ENCODE data around the gene OTX2. TPM values are rescaled to one million over a fixed set of nuclear protein-coding genes. Genes with fewer than 3 reads are reported as not detected.

OTX2 gene
- polyA plus RNA-seq, 1 of the 3 experiments (the other 2 are of a cell fraction), result not detected

DNA sequence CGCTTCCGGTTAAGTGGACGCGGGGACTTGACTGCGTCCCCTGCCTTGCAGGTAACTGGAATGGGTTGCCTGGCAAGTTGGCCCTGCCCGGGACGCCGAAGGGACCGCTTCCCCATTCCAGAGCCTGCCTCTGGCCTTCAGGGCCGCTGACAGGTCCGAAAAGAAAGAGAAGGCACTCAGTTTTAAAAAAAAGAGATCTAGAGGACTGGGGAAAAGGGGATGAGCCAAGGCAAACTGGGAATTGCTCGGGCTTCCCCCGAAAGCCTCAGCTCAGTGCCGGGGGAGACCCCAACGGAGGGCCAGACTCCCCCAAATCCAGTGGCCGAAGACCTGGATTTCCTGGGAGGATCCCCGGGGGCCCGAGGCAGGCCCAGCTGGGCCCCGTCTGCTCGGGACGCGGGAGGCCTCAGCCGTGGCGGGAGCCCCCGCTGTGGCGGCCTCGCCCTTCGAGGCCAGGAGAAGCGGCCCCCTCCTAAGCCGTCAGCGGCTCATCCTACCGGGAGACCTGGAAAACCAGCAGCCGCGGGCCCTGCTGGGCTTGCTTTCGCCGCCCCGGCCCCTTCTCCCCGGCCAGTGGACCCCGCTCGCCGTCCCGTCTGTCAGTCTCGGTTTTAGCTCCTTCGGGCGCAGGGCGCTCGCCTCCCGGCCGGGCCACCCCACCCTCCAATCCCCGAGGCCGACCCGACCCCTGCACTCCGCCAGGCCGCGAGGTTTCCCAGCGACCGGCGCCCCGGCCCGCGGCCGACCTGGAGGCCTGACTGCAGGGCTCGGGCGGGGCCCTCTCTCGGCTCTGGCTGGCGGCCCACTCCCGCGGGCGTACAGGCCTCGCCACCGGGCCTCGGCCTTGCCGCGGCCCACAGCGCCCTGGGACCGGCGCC lies 12.5 kb downstream of the OTX2 start:
- Histone ChIP-seq H3K9me2 (no peaks in the 10 kb centered on the region), H3K27me3 (ENCODE audit: insufficient read depth) (peaks cover 66% of the 10 kb centered on the region), H3K9ac (no peak overlapping the region), H3K4me1 (ENCODE audit: control insufficient read depth in 1 of 2, insufficient read depth in 2 of 2, low read depth in 1 of 2, low read length in 1 of 2) (no peaks in the 10 kb centered on the region), H3K27ac (ENCODE audit: low read depth in 2 of 2, low read length in 1 of 2) (no peak overlapping the region), H3K4me2 (0 out of 2 replicates have a peak overlapping the region, but pooled peaks have one; percentile 11), H3K36me3 (replicated peaks in 1 of 2; ENCODE audit: control insufficient read depth in 1 of 2, insufficient read depth in 2 of 2, low read length in 1 of 2) (no peaks in the 10 kb centered on the region), H4K20me1 (ENCODE audit: insufficient read depth) (no peaks in the 10 kb centered on the region), H3K9me3 (no peaks in the 10 kb centered on the region), H3K4me3 (ENCODE audit: low read depth in 2 of 2, low read length in 1 of 2) (no peak overlapping the region), H3K79me2 (ENCODE audit: insufficient read depth) (no peaks in the 10 kb centered on the region), H3F3A (replicated peaks; ENCODE audit: insufficient read depth) (no peaks in the 10 kb centered on the region), H2AFZ (ENCODE audit: low read depth) (no peak overlapping the region)
- no peak for TF ChIP-seq TCF12 (IDR thresholded peaks at IDR 0.05)
- TF ChIP-seq RCOR1 (IDR thresholded peaks at IDR 0.05; ENCODE audit: low read length), result no peak
- no peak for TF ChIP-seq REST (IDR thresholded peaks at IDR 0.05; ENCODE audit: low read depth, low read length)
- TF ChIP-seq EZH2phosphoT487 (IDR thresholded peaks at IDR 0.05; ENCODE audit: borderline replicate concordance, low read depth), result peak; percentile 34; the same call in 1 of the 2 replicates
- no peak for TF ChIP-seq YY1 (IDR thresholded peaks at IDR 0.05; ENCODE audit: low read depth)
- TF ChIP-seq, protein P1, sequence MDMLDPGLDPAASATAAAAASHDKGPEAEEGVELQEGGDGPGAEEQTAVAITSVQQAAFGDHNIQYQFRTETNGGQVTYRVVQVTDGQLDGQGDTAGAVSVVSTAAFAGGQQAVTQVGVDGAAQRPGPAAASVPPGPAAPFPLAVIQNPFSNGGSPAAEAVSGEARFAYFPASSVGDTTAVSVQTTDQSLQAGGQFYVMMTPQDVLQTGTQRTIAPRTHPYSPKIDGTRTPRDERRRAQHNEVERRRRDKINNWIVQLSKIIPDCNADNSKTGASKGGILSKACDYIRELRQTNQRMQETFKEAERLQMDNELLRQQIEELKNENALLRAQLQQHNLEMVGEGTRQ (IDR thresholded peaks at IDR 0.05; ENCODE audit: borderline replicate concordance, low read depth, low read length), result no peak
- no peak for TF ChIP-seq MEF2A (IDR thresholded peaks at IDR 0.05; ENCODE audit: borderline replicate concordance, low read depth)
- WGBS (ENCODE audit: low lambda C conversion rate), result 16% methylated on average over 18 of the region's 77 CpGs
- ChIA-PET POLR2A (no interaction called here), CTCF (no interaction called here)
- no peak for DNase-seq

DNA sequence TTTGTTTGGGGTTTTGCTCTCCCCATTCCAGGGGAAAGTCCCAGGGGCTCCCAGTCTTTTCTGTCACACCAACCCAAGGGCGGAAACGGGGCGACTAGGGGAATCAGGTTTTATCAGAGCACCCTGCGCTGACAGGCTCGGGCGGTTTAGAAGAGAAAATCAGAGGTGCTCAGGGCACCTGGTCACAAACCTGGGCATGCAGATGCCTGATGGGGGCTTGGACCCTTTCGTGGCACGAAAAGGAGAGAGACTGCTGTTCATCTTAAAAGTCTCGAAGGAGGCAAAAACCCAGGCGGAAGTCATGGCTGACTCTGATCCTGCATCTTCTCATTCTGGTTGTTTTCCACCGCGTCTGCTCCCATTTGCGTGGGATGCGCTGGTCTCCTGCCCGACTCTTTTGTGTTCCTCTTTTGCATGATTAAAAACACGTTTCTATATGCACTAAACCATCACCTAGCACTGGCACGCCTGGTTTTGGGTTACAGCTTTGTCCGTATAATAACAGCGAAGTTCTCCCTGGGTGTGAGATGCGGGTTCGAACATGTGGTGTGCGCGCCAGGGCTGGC lies 13.2 kb downstream of the OTX2 start:
- no peaks in the 10 kb centered on the region for H3K9me2 ChIP-seq
- no peaks in the 10 kb centered on the region for H3K36me3 ChIP-seq (replicated peaks in 1 of 2; ENCODE audit: control insufficient read depth in 1 of 2, insufficient read depth in 2 of 2, low read length in 1 of 2)
- no peak overlapping the region for H3K27ac ChIP-seq (ENCODE audit: low read depth in 2 of 2, low read length in 1 of 2)
- no peak overlapping the region for H2AFZ ChIP-seq (ENCODE audit: low read depth)
- H3K4me1 ChIP-seq (ENCODE audit: control insufficient read depth in 1 of 2, insufficient read depth in 2 of 2, low read depth in 1 of 2, low read length in 1 of 2), result no peaks in the 10 kb centered on the region
- WGBS (ENCODE audit: low lambda C conversion rate), result 7% methylated on average over 23 of the region's 23 CpGs
- H3K9ac ChIP-seq, result no peak overlapping the region
- DNase-seq, result no peak
- H3K27me3 ChIP-seq (ENCODE audit: insufficient read depth), result peaks cover 66% of the 10 kb centered on the region
- H4K20me1 ChIP-seq (ENCODE audit: insufficient read depth), result no peaks in the 10 kb centered on the region
- TF ChIP-seq REST (IDR thresholded peaks at IDR 0.05; ENCODE audit: low read depth, low read length), result no peak
- TF ChIP-seq CHD2 (IDR thresholded peaks at IDR 0.05; ENCODE audit: low read length, partially characterized antibody), result no peak
- no peak for TF ChIP-seq MXI1 (IDR thresholded peaks at IDR 0.05; ENCODE audit: low read depth, low read length)
- TF ChIP-seq MEF2A (IDR thresholded peaks at IDR 0.05; ENCODE audit: borderline replicate concordance, low read depth), result no peak
- no peak for TF ChIP-seq FOSL2 (IDR thresholded peaks at IDR 0.05; ENCODE audit: borderline replicate concordance, low read depth)
- peak; percentile 31; the same call in 1 of the 2 replicates for TF ChIP-seq EZH2phosphoT487 (IDR thresholded peaks at IDR 0.05; ENCODE audit: borderline replicate concordance, low read depth)
- no peak for TF ChIP-seq GATA2 (CRISPR knock-in tag; IDR thresholded peaks at IDR 0.05)
- TF ChIP-seq, protein P2, sequence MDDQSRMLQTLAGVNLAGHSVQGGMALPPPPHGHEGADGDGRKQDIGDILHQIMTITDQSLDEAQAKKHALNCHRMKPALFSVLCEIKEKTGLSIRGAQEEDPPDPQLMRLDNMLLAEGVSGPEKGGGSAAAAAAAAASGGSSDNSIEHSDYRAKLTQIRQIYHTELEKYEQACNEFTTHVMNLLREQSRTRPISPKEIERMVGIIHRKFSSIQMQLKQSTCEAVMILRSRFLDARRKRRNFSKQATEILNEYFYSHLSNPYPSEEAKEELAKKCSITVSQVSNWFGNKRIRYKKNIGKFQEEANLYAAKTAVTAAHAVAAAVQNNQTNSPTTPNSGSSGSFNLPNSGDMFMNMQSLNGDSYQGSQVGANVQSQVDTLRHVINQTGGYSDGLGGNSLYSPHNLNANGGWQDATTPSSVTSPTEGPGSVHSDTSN (IDR thresholded peaks at IDR 0.05), result no peak
- H3K9me3 ChIP-seq, result no peaks in the 10 kb centered on the region
- H3K79me2 ChIP-seq (ENCODE audit: insufficient read depth), result no peaks in the 10 kb centered on the region
- H3K4me3 ChIP-seq (ENCODE audit: low read depth in 2 of 2, low read length in 1 of 2), result no peak overlapping the region
- 0 out of 2 replicates have a peak overlapping the region, but pooled peaks have one; percentile 11 for H3K4me2 ChIP-seq
- POLR2A ChIA-PET, result no interaction called here
- no peaks in the 10 kb centered on the region for H3F3A ChIP-seq (replicated peaks; ENCODE audit: insufficient read depth)
- CTCF ChIA-PET, result no interaction called here
